Stomach (tissue), 19 donors: ENCODE measurements around the gene DCANP1. TPM values are rescaled to one million over a fixed set of nuclear protein-coding genes. Genes with fewer than 3 reads are reported as not detected.
"Not testable (repeated sequence)": the region's sequence is repeated elsewhere in the genome, so short reads cannot be mapped to it uniquely, and the experiment has no call there.

Experiments
- DNase-seq, 2 donors: peaks; one replicate each; pipeline versions ENCODE4 v3.0.0 to v3.0.0-alpha.2; 2013 to 2019
- H3K27ac ChIP-seq, 5 donors: fragments of 200-600 bp in 4 of 5; sonication (generic) in 4 of 5; one replicate each; pipeline ENCODE4 v1.5.1; 2013 to 2019; ENCODE audit warnings: mild to moderate bottlenecking in 1 of 5, moderate library complexity in 1 of 5
- H3K27me3 ChIP-seq, 3 donors: fragments of 200-600 bp; sonication (generic); one replicate each; pipeline ENCODE4 v1.5.1; 2017 to 2019; ENCODE audit warnings: mixed run types in 1 of 3
- H3K36me3 ChIP-seq, 4 donors: fragments of 200-600 bp; sonication (generic); 1 replicate in 3 of 4; 2 replicates in 1 of 4; pipeline ENCODE4 v1.5.1; 2016 to 2019
- H3K4me1 ChIP-seq, 4 donors: fragments of 200-600 bp; sonication (generic); one replicate each; pipeline ENCODE4 v1.5.1; 2016 to 2019
- H3K4me3 ChIP-seq, 4 donors: fragments of 200-600 bp; sonication (generic) in 3 of 4; one replicate each; pipeline ENCODE4 v1.5.1; 2016 to 2019; ENCODE audit warnings: mild to moderate bottlenecking in 1 of 4
- H3K9me3 ChIP-seq, 4 donors: fragments of 200-600 bp; sonication (generic); one replicate each; pipeline ENCODE4 v1.5.1; 2016 to 2019
- EP300 ChIP-seq: sonication (generic); formaldehyde crosslinking; IDR thresholded peaks from one replicate; pipeline ENCODE4 v1.6.1; 2017; ENCODE audit warnings: antibody characterized with exemption
- POLR2A ChIP-seq, 4 donors: fragments of 450-650 bp; IDR thresholded peaks; one replicate each; pipeline ENCODE4 v1.6.1; 2016; ENCODE audit warnings: antibody characterized with exemption in 4 of 4, control low read depth in 2 of 4, mild to moderate bottlenecking in 1 of 4, moderate library complexity in 1 of 4
- POLR2AphosphoS5 ChIP-seq, 3 donors: sonication (generic); formaldehyde crosslinking; IDR thresholded peaks; one replicate each; pipeline ENCODE4 v1.6.1; 2016; ENCODE audit warnings: antibody characterized with exemption in 3 of 3
- WGBS, 5 donors: extraction: QIAGEN DNeasy Blood & Tissue Kit in 3 of 5; methylation state at CpG; one replicate each; pipeline versions ENCODE4 v1.1.5 to v1.1.7; 2013 to 2018; 5-methylcytosine and 5-hydroxymethylcytosine counted together
- intact Hi-C: fragments of 100-400 bp; cut with DNase I; formaldehyde crosslinking; loops from one replicate; pipeline ENCODE4 v1.15.1; 2023; ENCODE audit warnings: low total_unique reads
- long read RNA-seq, 10 donors: transcript quantifications; one replicate each; lab custom pipeline, GENCODE V29; 2026
- polyA plus RNA-seq, 3 donors: library from polyadenylated mRNA; stranded (reverse); fragments of 200-250 nt; gene quantifications; one replicate each; pipeline ENCODE4 v1.2.3, GENCODE V29; 2013
- total RNA-seq, 5 donors: library from RNA; depleted of rRNA; stranded (reverse); fragments of >200 nt; gene quantifications; one replicate each; pipeline versions ENCODE4 v1.1.0 to v1.2.3, GENCODE V29; 2014 to 2016
- TF ChIP-seq, protein P1 (sequence below), 7 experiments: fragments of 450-650 bp in 4 of 7; fragments of 200-600 bp in 3 of 7; sonication (generic) in 3 of 7; IDR thresholded peaks; one replicate each; pipeline ENCODE4 v1.5.1; 2016 to 2019; ENCODE audit warnings: antibody characterized with exemption in 7 of 7, control low read depth in 2 of 7, mild to moderate bottlenecking in 1 of 7
- donor health status: healthy with polysubstance abuse.
- donor health status: Bipolar disorder and iron deficiency.
- donor health status: healthy.

The DCANP1 gene
- total RNA-seq (under 1 TPM in 1 of 5 donors, not detected in 4; 0.55 TPM), polyA plus RNA-seq (not detected)
- long read RNA-seq, donor 1 = 0 reads
- long read RNA-seq, donor 2 = 0 reads
- long read RNA-seq, donor 3 = 0 reads
- long read RNA-seq, donor 4 = 0 reads
- long read RNA-seq, donor 5 = 0 reads
- long read RNA-seq, donor 6, partial matches to known transcripts = 0 of 1 reads
- long read RNA-seq, donor 6, other reads (novel, unspliced or antisense) = 0 of 1 reads
- long read RNA-seq, donor 7 = 0 reads
- long read RNA-seq, donor 8, partial matches to known transcripts = 0 of 1 reads
- long read RNA-seq, donor 8, other reads (novel, unspliced or antisense) = 0 of 1 reads
- long read RNA-seq, donor 9 = 0 reads
- long read RNA-seq, donor 10 = 0 reads

- Histone ChIP-seq H3K36me3 (no peaks in the 10 kb centered on the region), H3K27me3 (peaks cover 0 to 15% (median 0%) of the 10 kb centered on the region in 3 donors), H3K4me3 (no peak within 1 kb of the TSS), H3K9me3 (no peaks in the 10 kb centered on the region), H3K27ac (no peak within 1 kb of the TSS), H3K4me1 (peaks cover 0 to 13% (median 8%) of the 10 kb centered on the region in 4 donors)
- DNase-seq = no peak
- TF ChIP-seq, protein P1, sequence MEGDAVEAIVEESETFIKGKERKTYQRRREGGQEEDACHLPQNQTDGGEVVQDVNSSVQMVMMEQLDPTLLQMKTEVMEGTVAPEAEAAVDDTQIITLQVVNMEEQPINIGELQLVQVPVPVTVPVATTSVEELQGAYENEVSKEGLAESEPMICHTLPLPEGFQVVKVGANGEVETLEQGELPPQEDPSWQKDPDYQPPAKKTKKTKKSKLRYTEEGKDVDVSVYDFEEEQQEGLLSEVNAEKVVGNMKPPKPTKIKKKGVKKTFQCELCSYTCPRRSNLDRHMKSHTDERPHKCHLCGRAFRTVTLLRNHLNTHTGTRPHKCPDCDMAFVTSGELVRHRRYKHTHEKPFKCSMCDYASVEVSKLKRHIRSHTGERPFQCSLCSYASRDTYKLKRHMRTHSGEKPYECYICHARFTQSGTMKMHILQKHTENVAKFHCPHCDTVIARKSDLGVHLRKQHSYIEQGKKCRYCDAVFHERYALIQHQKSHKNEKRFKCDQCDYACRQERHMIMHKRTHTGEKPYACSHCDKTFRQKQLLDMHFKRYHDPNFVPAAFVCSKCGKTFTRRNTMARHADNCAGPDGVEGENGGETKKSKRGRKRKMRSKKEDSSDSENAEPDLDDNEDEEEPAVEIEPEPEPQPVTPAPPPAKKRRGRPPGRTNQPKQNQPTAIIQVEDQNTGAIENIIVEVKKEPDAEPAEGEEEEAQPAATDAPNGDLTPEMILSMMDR (IDR thresholded peaks at IDR 0.05) = no peak
- TF ChIP-seq POLR2AphosphoS5 (IDR thresholded peaks at IDR 0.05) = no peak
- no peak for TF ChIP-seq EP300
- TF ChIP-seq POLR2A (IDR thresholded peaks at IDR 0.05) = no peak
- 81 to 90% (median 86%) methylated on average over 5 of the region's 5 CpGs for WGBS, 5 donors
- intact Hi-C loops = no loop called here
Observed at GRCh38 chr5:135447298-135447929, at the start of gene DCANP1. Gene DCANP1 (minus strand): TSS chr5:135447348. CDS start chr5:135447108, 240 bp downstream.

GRCh38 chr5:135495531-135495930 lies 48.4 kb upstream of the DCANP1 start:
- DNase-seq, H3K27ac ChIP-seq, H3K4me3 ChIP-seq, intact Hi-C loops, H3K9me3 ChIP-seq, H3K36me3 ChIP-seq: not testable (repeated sequence)
- 72 to 82% (median 77%) methylated on average over 4 of the region's 4 CpGs for WGBS, 5 donors
- Histone ChIP-seq H3K4me1 (peaks cover 5 to 21% (median 8%) of the 10 kb centered on the region in 4 donors), H3K27me3 (peaks cover 1 to 37% (median 20%) of the 10 kb centered on the region in 3 donors)

- Histone ChIP-seq H3K4me3 (no peak overlapping the region), H3K9me3 (no peaks in the 10 kb centered on the region), H3K4me1 (peaks cover 15 to 34% (median 21%) of the 10 kb centered on the region in 4 donors), H3K27ac (no peak overlapping the region), H3K27me3 (peaks cover 6 to 49% (median 33%) of the 10 kb centered on the region in 3 donors), H3K36me3 (no peaks in the 10 kb centered on the region)
- intact Hi-C loops = no loop called here
- DNase-seq = no peak
- WGBS, 5 donors = 79 to 85% (median 83%) methylated on average over 5 of the region's 5 CpGs
- TF ChIP-seq POLR2AphosphoS5 (IDR thresholded peaks at IDR 0.05) (no peak), POLR2A (IDR thresholded peaks at IDR 0.05) (no peak), EP300 (no peak)
- TF ChIP-seq, protein P1 (IDR thresholded peaks at IDR 0.05) = no peak
Observed at GRCh38 chr5:135494196-135494595, 47.0 kb upstream of the DCANP1 start.

- Histone ChIP-seq H3K36me3 (no peaks in the 10 kb centered on the region), H3K9me3 (no peaks in the 10 kb centered on the region), H3K4me1 (peaks cover 21 to 40% (median 27%) of the 10 kb centered on the region in 4 donors), H3K4me3 (no peak overlapping the region), H3K27me3 (peaks cover 6 to 50% (median 39%) of the 10 kb centered on the region in 3 donors), H3K27ac (peak overlapping the region in 2 of 5 donors; percentile 26 to 33)
- WGBS, 5 donors = 75 to 78% (median 77%) methylated on average over 8 of the region's 8 CpGs
- TF ChIP-seq POLR2AphosphoS5 (IDR thresholded peaks at IDR 0.05) = peak in 1 of 3 donors; percentile 47
- TF ChIP-seq, protein P1 (IDR thresholded peaks at IDR 0.05) = no peak
- intact Hi-C loops = no loop called here
- no peak for DNase-seq
Observed at GRCh38 chr5:135493406-135494180, 46.4 kb upstream of the DCANP1 start.
